GM21528 (cell line): ENCODE data around the gene RHOT2.
"Not testable (repeated sequence)": the region's sequence is repeated elsewhere in the genome, so short reads cannot be mapped to it uniquely, and the experiment has no call there.

Source experiments
- ATAC-seq: cut with Tn5 transposase; IDR thresholded peaks from one replicate; pipeline ENCODE4 v1.9.1; 2021; ENCODE audit warnings: mild to moderate bottlenecking, moderate library complexity; ENCODE audit not compliant: unreplicated experiment, low FRiP score

Gene RHOT2

GRCh38 chr16:711084-711483, 43.2 kb downstream of the RHOT2 start:
- ATAC-seq, result no peak

GRCh38 chr16:711548-712320, 43.8 kb downstream of the RHOT2 start:
- no peak for ATAC-seq

GRCh38 chr16:712740-713250, 44.9 kb downstream of the RHOT2 start:
- not testable (repeated sequence) for ATAC-seq

- no peak for ATAC-seq
Observed at GRCh38 chr16:714079-714478, 46.1 kb downstream of the RHOT2 start.

GRCh38 chr16:714558-715476, 46.9 kb downstream of the RHOT2 start, which contains the start of gene METRN:
Gene METRN, plus strand, starts transcription at chr16:715118. Its CDS starts 172 bp downstream, at chr16:715290.
- no peak for ATAC-seq

- ATAC-seq, result no peak
Observed at GRCh38 chr16:715477-716199, 47.7 kb downstream of the RHOT2 start.

- ATAC-seq, result no peak
Observed at GRCh38 chr16:716200-716568, 48.3 kb downstream of the RHOT2 start.

GRCh38 chr16:716768-717325, 48.9 kb downstream of the RHOT2 start:
- no peak for ATAC-seq

GRCh38 chr16:717450-718245, 49.7 kb downstream of the RHOT2 start:
- no peak for ATAC-seq

GRCh38 chr16:718389-718788, 50.5 kb downstream of the RHOT2 start:
- ATAC-seq, result no peak

- ATAC-seq, result no peak
Observed at GRCh38 chr16:718922-719321, 51.0 kb downstream of the RHOT2 start.

GRCh38 chr16:719815-720446, 52.0 kb downstream of the RHOT2 start:
- ATAC-seq, result no peak

- no peak for ATAC-seq
Observed at GRCh38 chr16:720447-720989, 52.6 kb downstream of the RHOT2 start.

- peak; percentile 53 for ATAC-seq
Observed at GRCh38 chr16:720990-721764, 53.2 kb downstream of the RHOT2 start, which contains the start of gene ANTKMT. Gene ANTKMT, plus strand, starts transcription at chr16:721146. Its CDS starts 129 bp downstream, at chr16:721275.

- no peak for ATAC-seq
Observed at GRCh38 chr16:721765-722540, 54.0 kb downstream of the RHOT2 start.

- no peak for ATAC-seq
Observed at GRCh38 chr16:722835-723633, 55.1 kb downstream of the RHOT2 start.
